GM21423 (cell line): Measurements from ENCODE around the gene CBX5.
"Not testable (repeated sequence)": the region's sequence is repeated elsewhere in the genome, so short reads cannot be mapped to it uniquely, and the experiment has no call there.

Source experiments
- ATAC-seq: cut with Tn5 transposase; IDR thresholded peaks from one replicate; pipeline ENCODE4 v1.9.1; 2021; ENCODE audit warnings: mild to moderate bottlenecking, moderate library complexity; ENCODE audit not compliant: unreplicated experiment

CBX5 gene

GRCh38 chr12:54272214-54272613 lies 7.7 kb downstream of the CBX5 start:
- no peak for ATAC-seq

- no peak for ATAC-seq
Measured at GRCh38 chr12:54270345-54270744, 9.6 kb downstream of the CBX5 start.

GRCh38 chr12:54266852-54267251 lies 13.1 kb downstream of the CBX5 start:
- no peak for ATAC-seq

- ATAC-seq, result no peak
Measured at GRCh38 chr12:54265364-54265812, 14.5 kb downstream of the CBX5 start.

GRCh38 chr12:54262403-54262925 lies 17.5 kb downstream of the CBX5 start:
- ATAC-seq, result no peak

GRCh38 chr12:54261815-54262402 lies 18.0 kb downstream of the CBX5 start:
- ATAC-seq, result no peak

- ATAC-seq, result peak; percentile 87
Measured at GRCh38 chr12:54259194-54260011, 20.5 kb downstream of the CBX5 start.

- ATAC-seq, result no peak
Measured at GRCh38 chr12:54258201-54258681, 21.7 kb downstream of the CBX5 start.

GRCh38 chr12:54257332-54257731 lies 22.6 kb downstream of the CBX5 start:
- no peak for ATAC-seq

GRCh38 chr12:54253240-54253639 lies 26.7 kb downstream of the CBX5 start:
- ATAC-seq, result no peak

- no peak for ATAC-seq
Measured at GRCh38 chr12:54251667-54252284, 28.1 kb downstream of the CBX5 start.

GRCh38 chr12:54249489-54249888 lies 30.4 kb downstream of the CBX5 start:
- ATAC-seq, result no peak

GRCh38 chr12:54246011-54246641 lies 33.8 kb downstream of the CBX5 start:
- no peak for ATAC-seq

GRCh38 chr12:54240971-54241588 lies 38.8 kb downstream of the CBX5 start:
- no peak for ATAC-seq

GRCh38 chr12:54240129-54240528 lies 39.8 kb downstream of the CBX5 start:
- no peak for ATAC-seq

GRCh38 chr12:54239620-54240019 lies 40.3 kb downstream of the CBX5 start:
- no peak for ATAC-seq

GRCh38 chr12:54238531-54238930 lies 41.4 kb downstream of the CBX5 start:
- ATAC-seq, result no peak

GRCh38 chr12:54232790-54233189 lies 47.1 kb downstream of the CBX5 start:
- ATAC-seq, result no peak

- ATAC-seq, result not testable (repeated sequence)
Measured at GRCh38 chr12:54231269-54231668, 48.7 kb downstream of the CBX5 start.

- no peak for ATAC-seq
Measured at GRCh38 chr12:54230555-54230954, 49.4 kb downstream of the CBX5 start.
